ENCODE data around the gene HLA-DMB. TPM values are rescaled to one million over a fixed set of nuclear protein-coding genes. Genes with fewer than 3 reads are reported as not detected.

The HLA-DMB gene
- total RNA-seq, 1 experiment from 2014 or later = 142 TPM

- H3K9me2 ChIP-seq (replicated peaks; ENCODE audit: insufficient read depth, low read length) = no peaks in the 10 kb centered on the region
- peak overlapping the region; percentile 62 for H3K4me2 ChIP-seq (ENCODE audit: low read depth, low read length, poor library complexity, severe bottlenecking)
- H4K20me1 ChIP-seq (ENCODE audit: insufficient read depth, low read depth, low read length) = no peaks in the 10 kb centered on the region
- peak overlapping the region; percentile 63 for H3K9ac ChIP-seq (ENCODE audit: low read length)
- H3K27me3 ChIP-seq (ENCODE audit: low read length) = no peaks in the 10 kb centered on the region
- H3K4me1 ChIP-seq (ENCODE audit: low read length) = peaks cover 74% of the 10 kb centered on the region
- H3K27ac ChIP-seq (ENCODE audit: low read length) = peak overlapping the region; percentile 96
- no peaks in the 10 kb centered on the region for H3K36me3 ChIP-seq (ENCODE audit: insufficient read depth, low read length)
- H3K9me3 ChIP-seq (ENCODE audit: low read length) = no peaks in the 10 kb centered on the region
- H2AFZ ChIP-seq (ENCODE audit: low read length) = no peak overlapping the region
- DNase-seq = peak; percentile 83
- peaks cover 21% of the 10 kb centered on the region for H3K79me2 ChIP-seq (ENCODE audit: low read length)
- H3K4me3 ChIP-seq (ENCODE audit: low read length) = peak overlapping the region; percentile 49
These were observed 15.3 kb upstream of the HLA-DMB start for GRCh38 chr6:32956176-32956575.

DNA sequence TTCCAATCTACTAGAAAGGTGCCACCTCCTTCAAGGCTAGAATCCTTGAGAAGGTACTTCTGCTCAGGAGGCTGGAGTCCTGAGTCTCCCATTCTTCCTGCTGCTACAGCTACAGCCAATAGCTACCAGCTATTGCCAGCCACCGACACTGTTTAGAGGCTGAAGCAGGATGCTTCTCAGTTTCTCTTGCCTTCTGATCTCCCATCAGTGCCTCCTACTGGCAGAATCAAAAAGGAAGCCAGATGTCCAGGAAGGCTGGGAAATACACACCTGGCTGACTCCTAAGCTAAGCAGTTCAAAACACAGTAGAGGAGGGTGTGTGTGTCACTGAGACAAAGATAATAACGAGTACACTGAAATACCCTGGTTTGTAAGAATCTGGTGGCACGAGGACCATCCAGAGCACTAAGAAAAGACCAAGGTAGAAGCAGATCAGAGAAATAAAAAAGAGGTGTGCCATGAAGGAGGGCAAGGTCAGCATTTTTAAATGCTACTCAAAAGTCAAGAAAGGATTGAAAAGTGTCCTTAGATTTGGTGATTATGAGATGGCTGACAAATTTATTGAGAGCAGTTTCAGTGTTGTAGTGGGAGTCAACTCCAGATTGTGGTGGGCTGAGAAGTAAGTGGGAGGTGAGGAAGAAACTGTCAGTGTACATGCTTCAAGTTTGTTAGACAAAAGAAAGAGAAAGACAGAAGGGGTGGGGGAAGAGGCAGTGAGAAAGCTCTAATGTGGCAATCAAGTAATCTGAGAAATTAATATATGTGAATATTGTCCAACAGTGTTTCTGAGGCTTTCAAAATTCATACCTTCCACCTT, 14.4 kb upstream of the HLA-DMB start:
- peak; percentile 83 for DNase-seq
- H3K9me3 ChIP-seq (ENCODE audit: low read length) = no peaks in the 10 kb centered on the region
- H2AFZ ChIP-seq (ENCODE audit: low read length) = 0 out of 2 replicates have a peak overlapping the region, but pooled peaks have one; percentile 10
- H3K27me3 ChIP-seq (ENCODE audit: low read length) = no peaks in the 10 kb centered on the region
- H3K9ac ChIP-seq (ENCODE audit: low read length) = peak overlapping the region; percentile 63
- H4K20me1 ChIP-seq (ENCODE audit: insufficient read depth, low read depth, low read length) = no peaks in the 10 kb centered on the region
- H3K36me3 ChIP-seq (ENCODE audit: insufficient read depth, low read length) = no peaks in the 10 kb centered on the region
- peaks cover 78% of the 10 kb centered on the region for H3K4me1 ChIP-seq (ENCODE audit: low read length)
- H3K4me2 ChIP-seq (ENCODE audit: low read depth, low read length, poor library complexity, severe bottlenecking) = peak overlapping the region; percentile 62
- peak overlapping the region; percentile 49 for H3K4me3 ChIP-seq (ENCODE audit: low read length)
- H3K27ac ChIP-seq (ENCODE audit: low read length) = peak overlapping the region; percentile 96
- H3K9me2 ChIP-seq (replicated peaks; ENCODE audit: insufficient read depth, low read length) = no peaks in the 10 kb centered on the region
- H3K79me2 ChIP-seq (ENCODE audit: low read length) = peaks cover 24% of the 10 kb centered on the region

DNA sequence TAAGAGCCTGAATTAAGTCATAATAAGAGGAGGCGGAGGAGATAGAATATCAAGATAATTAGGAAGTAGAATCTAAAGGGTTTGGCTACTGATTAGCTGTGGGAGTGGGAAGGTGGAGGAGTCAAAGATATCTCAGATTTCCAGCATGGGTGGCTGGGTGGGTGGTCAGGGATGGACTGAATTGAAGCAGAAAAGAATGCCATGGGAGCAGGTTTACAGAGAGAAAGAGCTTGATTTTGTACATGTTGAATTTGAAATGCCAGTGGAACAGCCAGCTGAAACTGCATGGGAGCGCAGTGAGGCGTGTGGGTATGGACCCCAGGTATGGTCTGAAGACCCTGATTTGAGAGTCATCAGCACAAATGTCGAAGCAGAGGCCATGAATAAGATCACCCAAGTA, 13.4 kb upstream of the HLA-DMB start:
- Histone ChIP-seq H3K4me1 (ENCODE audit: low read length) (peaks cover 84% of the 10 kb centered on the region), H3K36me3 (ENCODE audit: insufficient read depth, low read length) (peaks cover 6% of the 10 kb centered on the region), H4K20me1 (ENCODE audit: insufficient read depth, low read depth, low read length) (no peaks in the 10 kb centered on the region), H3K9me2 (replicated peaks; ENCODE audit: insufficient read depth, low read length) (no peaks in the 10 kb centered on the region), H3K27ac (ENCODE audit: low read length) (peak overlapping the region; percentile 96), H3K9me3 (ENCODE audit: low read length) (no peaks in the 10 kb centered on the region), H3K27me3 (ENCODE audit: low read length) (no peaks in the 10 kb centered on the region), H3K4me3 (ENCODE audit: low read length) (no peak overlapping the region), H3K4me2 (ENCODE audit: low read depth, low read length, poor library complexity, severe bottlenecking) (peak overlapping the region; percentile 62), H3K9ac (ENCODE audit: low read length) (peak overlapping the region; percentile 63), H2AFZ (ENCODE audit: low read length) (peak overlapping the region; percentile 10; the same call in 1 of the 2 replicates), H3K79me2 (ENCODE audit: low read length) (peaks cover 33% of the 10 kb centered on the region)
- DNase-seq = no peak

DNA sequence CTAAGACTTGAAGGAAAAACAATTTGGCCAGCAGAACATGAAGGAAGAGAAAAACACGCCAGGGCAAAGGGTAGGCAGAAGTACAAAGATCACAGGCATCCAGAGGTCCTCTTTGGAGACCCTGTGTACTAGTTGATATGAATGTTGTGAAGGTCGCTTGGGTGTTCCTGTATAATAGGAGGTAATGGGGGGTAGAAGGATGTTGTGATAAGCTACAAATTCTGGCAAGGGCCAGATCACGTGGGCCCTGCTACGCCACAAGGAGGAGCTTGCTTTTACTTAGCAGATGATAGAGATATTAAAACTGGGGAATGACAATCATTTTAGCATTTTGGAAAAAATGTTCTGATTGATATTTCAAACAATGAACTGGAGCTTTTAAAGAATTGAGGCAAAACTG, 12.9 kb upstream of the HLA-DMB start:
- Histone ChIP-seq H3K79me2 (ENCODE audit: low read length) (peaks cover 37% of the 10 kb centered on the region), H3K36me3 (ENCODE audit: insufficient read depth, low read length) (peaks cover 10% of the 10 kb centered on the region), H3K27me3 (ENCODE audit: low read length) (no peaks in the 10 kb centered on the region), H2AFZ (ENCODE audit: low read length) (peak overlapping the region; percentile 10; the same call in 1 of the 2 replicates), H3K4me3 (ENCODE audit: low read length) (no peak overlapping the region), H3K4me1 (ENCODE audit: low read length) (peaks cover 85% of the 10 kb centered on the region), H3K27ac (ENCODE audit: low read length) (peak overlapping the region; percentile 96), H3K9ac (ENCODE audit: low read length) (peak overlapping the region; percentile 63; the same call in 1 of the 2 replicates), H3K9me3 (ENCODE audit: low read length) (no peaks in the 10 kb centered on the region), H3K4me2 (ENCODE audit: low read depth, low read length, poor library complexity, severe bottlenecking) (peak overlapping the region; percentile 62), H3K9me2 (replicated peaks; ENCODE audit: insufficient read depth, low read length) (no peaks in the 10 kb centered on the region), H4K20me1 (ENCODE audit: insufficient read depth, low read depth, low read length) (no peaks in the 10 kb centered on the region)
- no peak for DNase-seq

- H3K27me3 ChIP-seq (ENCODE audit: low read length) = no peaks in the 10 kb centered on the region
- H3K36me3 ChIP-seq (ENCODE audit: insufficient read depth, low read length) = peaks cover 10% of the 10 kb centered on the region
- H3K4me1 ChIP-seq (ENCODE audit: low read length) = peaks cover 87% of the 10 kb centered on the region
- no peaks in the 10 kb centered on the region for H4K20me1 ChIP-seq (ENCODE audit: insufficient read depth, low read depth, low read length)
- peak within 1 kb of the TSS; percentile 96 for H3K27ac ChIP-seq (ENCODE audit: low read length)
- H3K79me2 ChIP-seq (ENCODE audit: low read length) = peaks cover 37% of the 10 kb centered on the region
- H3K4me2 ChIP-seq (ENCODE audit: low read depth, low read length, poor library complexity, severe bottlenecking) = peak within 1 kb of the TSS; percentile 93
- H2AFZ ChIP-seq (ENCODE audit: low read length) = no peak within 1 kb of the TSS
- DNase-seq = peak; percentile 98
- no peaks in the 10 kb centered on the region for H3K9me3 ChIP-seq (ENCODE audit: low read length)
- H3K9me2 ChIP-seq (replicated peaks; ENCODE audit: insufficient read depth, low read length) = no peaks in the 10 kb centered on the region
- H3K4me3 ChIP-seq (ENCODE audit: low read length) = peak within 1 kb of the TSS; percentile 78
- H3K9ac ChIP-seq (ENCODE audit: low read length) = peak within 1 kb of the TSS; percentile 81
These were observed 12.2 kb upstream of the HLA-DMB start, which contains the start of gene HLA-DMA for GRCh38 chr6:32952817-32953739. Gene HLA-DMA, minus strand, starts transcription at chr6:32953097. Its CDS starts 61 bp downstream, at chr6:32953036.

GRCh38 chr6:32950449-32950848, 9.6 kb upstream of the HLA-DMB start:
- H2AFZ ChIP-seq (ENCODE audit: low read length) = no peak overlapping the region
- H3K4me1 ChIP-seq (ENCODE audit: low read length) = peaks cover 90% of the 10 kb centered on the region
- H3K4me2 ChIP-seq (ENCODE audit: low read depth, low read length, poor library complexity, severe bottlenecking) = peak overlapping the region; percentile 93
- no peaks in the 10 kb centered on the region; the same call in 1 of the 2 replicates for H3K9me3 ChIP-seq (ENCODE audit: low read length)
- peak overlapping the region; percentile 45; the same call in 1 of the 2 replicates for H3K4me3 ChIP-seq (ENCODE audit: low read length)
- H4K20me1 ChIP-seq (ENCODE audit: insufficient read depth, low read depth, low read length) = no peaks in the 10 kb centered on the region
- H3K79me2 ChIP-seq (ENCODE audit: low read length) = peaks cover 37% of the 10 kb centered on the region
- DNase-seq = peak; percentile 39
- no peaks in the 10 kb centered on the region for H3K27me3 ChIP-seq (ENCODE audit: low read length)
- H3K9me2 ChIP-seq (replicated peaks; ENCODE audit: insufficient read depth, low read length) = no peaks in the 10 kb centered on the region
- peak overlapping the region; percentile 99 for H3K27ac ChIP-seq (ENCODE audit: low read length)
- peaks cover 10% of the 10 kb centered on the region for H3K36me3 ChIP-seq (ENCODE audit: insufficient read depth, low read length)
- H3K9ac ChIP-seq (ENCODE audit: low read length) = peak overlapping the region; percentile 51; the same call in 1 of the 2 replicates

DNA sequence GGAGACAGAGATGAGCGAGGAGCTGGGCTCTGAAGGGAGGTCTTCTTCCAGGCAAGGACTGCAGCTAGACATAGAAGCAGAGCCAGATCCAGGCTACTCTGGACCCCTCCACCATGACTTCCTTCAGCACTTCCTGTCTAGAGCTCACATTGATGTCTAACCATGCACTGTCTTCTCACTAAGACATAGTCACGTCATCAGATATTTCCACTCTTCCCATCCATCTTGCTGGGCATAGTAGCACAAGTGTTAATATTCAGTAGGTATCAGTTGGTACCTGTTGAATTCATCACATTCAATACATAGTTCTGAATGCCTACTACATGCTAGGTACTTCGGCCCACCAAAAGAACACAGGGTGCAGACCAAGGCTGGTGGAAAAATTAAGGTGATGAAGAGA, 9.2 kb upstream of the HLA-DMB start:
- H3K4me1 ChIP-seq (ENCODE audit: low read length) = peaks cover 90% of the 10 kb centered on the region
- DNase-seq = peak; percentile 56
- H3K9ac ChIP-seq (ENCODE audit: low read length) = peak overlapping the region; percentile 51; the same call in 1 of the 2 replicates
- H3K27ac ChIP-seq (ENCODE audit: low read length) = peak overlapping the region; percentile 99
- H3K4me3 ChIP-seq (ENCODE audit: low read length) = peak overlapping the region; percentile 45; the same call in 1 of the 2 replicates
- H3K79me2 ChIP-seq (ENCODE audit: low read length) = peaks cover 37% of the 10 kb centered on the region
- H3K9me2 ChIP-seq (replicated peaks; ENCODE audit: insufficient read depth, low read length) = no peaks in the 10 kb centered on the region
- no peaks in the 10 kb centered on the region; the same call in 1 of the 2 replicates for H3K9me3 ChIP-seq (ENCODE audit: low read length)
- H4K20me1 ChIP-seq (ENCODE audit: insufficient read depth, low read depth, low read length) = no peaks in the 10 kb centered on the region
- H3K27me3 ChIP-seq (ENCODE audit: low read length) = no peaks in the 10 kb centered on the region
- H2AFZ ChIP-seq (ENCODE audit: low read length) = no peak overlapping the region
- H3K36me3 ChIP-seq (ENCODE audit: insufficient read depth, low read length) = peaks cover 10% of the 10 kb centered on the region
- peak overlapping the region; percentile 93 for H3K4me2 ChIP-seq (ENCODE audit: low read depth, low read length, poor library complexity, severe bottlenecking)

Data from Karpas-422 (cell line).